CD14-positive monocyte (primary cell): ENCODE data around the gene BUD23. TPM values are rescaled to one million over a fixed set of nuclear protein-coding genes. Genes with fewer than 3 reads are reported as not detected.
A peak's percentile ranks its signal among the peaks of the same experiment; 100 is the strongest.

Experiments used
- DNase-seq, 3 donors: peaks; one replicate each; pipeline ENCODE4 v3.0.0-alpha.2; 2011 to 2022
- H2AFZ ChIP-seq: 2 replicates; pipeline ENCODE4 v1.6.0; 2012; ENCODE audit warnings: mild to moderate bottlenecking, low read depth, low read length, inconsistent platforms; ENCODE audit not compliant: insufficient read depth, poor library complexity, severe bottlenecking
- H3K27ac ChIP-seq, 2 donors: 1 replicate in 1 of 2; 2 replicates in 1 of 2; pipeline ENCODE4 v1.5.1; 2012 to 2013; ENCODE audit warnings: low read length in 2 of 2, control low read depth in 1 of 2, inconsistent platforms in 1 of 2, low read depth in 1 of 2, mild to moderate bottlenecking in 1 of 2
- H3K27me3 ChIP-seq, 2 donors: one replicate each; pipeline versions ENCODE4 v1.6.0 to v1.6.1; 2011 to 2013; ENCODE audit warnings: low read length in 2 of 2; ENCODE audit not compliant: control insufficient read depth in 2 of 2, insufficient read depth in 2 of 2
- H3K36me3 ChIP-seq, 2 donors: replicated peaks in 1 of 2; 1 replicate in 1 of 2; 2 replicates in 1 of 2; pipeline versions ENCODE4 v1.5.1 to v1.6.1; 2012 to 2013; ENCODE audit warnings: low read length in 2 of 2, control low read depth in 1 of 2, inconsistent platforms in 1 of 2, mild to moderate bottlenecking in 1 of 2; ENCODE audit not compliant: insufficient read depth in 2 of 2, control insufficient read depth in 1 of 2
- H3K4me1 ChIP-seq, 2 donors: 1 replicate in 1 of 2; 2 replicates in 1 of 2; pipeline versions ENCODE4 v1.5.1 to v1.6.1; 2012 to 2013; ENCODE audit warnings: low read length in 2 of 2, control low read depth in 1 of 2, inconsistent platforms in 1 of 2, mild to moderate bottlenecking in 1 of 2, moderate library complexity in 1 of 2; ENCODE audit not compliant: insufficient read depth in 2 of 2, control insufficient read depth in 1 of 2
- H3K4me2 ChIP-seq: replicated peaks from 2 replicates; pipeline ENCODE3; 2012; ENCODE audit warnings: low read length, moderate library complexity, mild to moderate bottlenecking; ENCODE audit not compliant: poor library complexity, severe bottlenecking; ENCODE audit errors: extremely low read depth
- H3K4me3 ChIP-seq, 3 experiments: fragments of 200-600 bp in 1 of 3; sonication (generic) in 1 of 3; replicated peaks in 1 of 3; 1 replicate in 2 of 3; 2 replicates in 1 of 3; pipeline ENCODE4 v1.5.1; 2011 to 2013; ENCODE audit warnings: low read length in 3 of 3, mild to moderate bottlenecking in 3 of 3, control low read depth in 2 of 3, low read depth in 2 of 3, inconsistent platforms in 1 of 3, moderate library complexity in 1 of 3
- H3K79me2 ChIP-seq: 2 replicates; pipeline ENCODE4 v1.6.0; 2012; ENCODE audit warnings: mild to moderate bottlenecking, control low read depth, inconsistent platforms, low read length, moderate library complexity; ENCODE audit not compliant: insufficient read depth
- H3K9ac ChIP-seq: 2 replicates; pipeline ENCODE4 v1.6.0; 2017; ENCODE audit warnings: low read length, mild to moderate bottlenecking; ENCODE audit not compliant: insufficient read depth, poor library complexity, severe bottlenecking
- H3K9me3 ChIP-seq, 2 donors: replicated peaks in 1 of 2; 1 replicate in 1 of 2; 2 replicates in 1 of 2; pipeline versions ENCODE4 v1.5.1 to v1.6.1; 2012 to 2013; ENCODE audit warnings: low read length in 2 of 2, control low read depth in 1 of 2; ENCODE audit not compliant: control insufficient read depth in 1 of 2, insufficient read depth in 1 of 2
- H4K20me1 ChIP-seq: 2 replicates; pipeline ENCODE4 v1.6.0; 2012; ENCODE audit warnings: mild to moderate bottlenecking, low read length, control low read depth, moderate library complexity; ENCODE audit not compliant: insufficient read depth
- H3K27ac Mint-ChIP-seq, 7 donors: one replicate each; pipeline ENCODE4 v1.8.0; 2020; ENCODE audit warnings: mild to moderate bottlenecking in 7 of 7, mixed read lengths in 7 of 7, moderate library complexity in 6 of 7, inconsistent platforms in 2 of 7
- H3K27me3 Mint-ChIP-seq, 3 donors: one replicate each; pipeline ENCODE4 v1.8.0; 2021 to 2022; ENCODE audit warnings: low read depth in 3 of 3, mild to moderate bottlenecking in 3 of 3, mixed read lengths in 3 of 3, moderate library complexity in 3 of 3, inconsistent platforms in 1 of 3
- H3K36me3 Mint-ChIP-seq, 2 donors: one replicate each; pipeline ENCODE4 v1.8.0; 2020; ENCODE audit warnings: mixed read lengths in 2 of 2, inconsistent platforms in 1 of 2, mild to moderate bottlenecking in 1 of 2
- H3K4me1 Mint-ChIP-seq: one replicate; pipeline ENCODE4 v1.8.0; 2020; ENCODE audit warnings: mild to moderate bottlenecking, mixed read lengths
- H3K4me3 Mint-ChIP-seq, 2 donors: one replicate each; pipeline ENCODE4 v1.8.0; 2020; ENCODE audit warnings: mild to moderate bottlenecking in 2 of 2, mixed read lengths in 2 of 2, moderate library complexity in 1 of 2
- H3K9me3 Mint-ChIP-seq, 7 donors: one replicate each; pipeline ENCODE4 v1.8.0; 2020 to 2022; ENCODE audit warnings: mixed read lengths in 7 of 7, mild to moderate bottlenecking in 6 of 7, moderate library complexity in 6 of 7, inconsistent platforms in 2 of 7
- WGBS: methylation state at CpG from one replicate; pipeline ENCODE4 v1.1.5; 2013; ENCODE audit warnings: missing lambda C conversion rate; ENCODE audit not compliant: insufficient coverage; 5-methylcytosine and 5-hydroxymethylcytosine counted together
- intact Hi-C, 2 donors: fragments of 100-400 bp; cut with micrococcal nuclease; formaldehyde crosslinking; loops; one replicate each; pipeline versions ENCODE4 v1.15.0 to v1.15.1; 2023
- polyA plus RNA-seq, 3 donors: library from polyadenylated mRNA; depleted of rRNA in 1 of 3; unstranded in 2 of 3; stranded (reverse) in 1 of 3; fragments of 300-500 nt in 2 of 3; fragments of >200 nt in 1 of 3; fragmentation: Illumina TruSeq in 2 of 3; gene quantifications; 1 replicate in 2 of 3; 2 replicates in 1 of 3; pipeline ENCODE4 v1.2.3, GENCODE V29; 2012 to 2021
- TF ChIP-seq, protein P1 (sequence below): fragments of 200-600 bp; IDR thresholded peaks from one replicate; pipeline ENCODE4 v1.8.0; 2022; ENCODE audit warnings: antibody characterized with exemption, mild to moderate bottlenecking

Gene BUD23
- polyA plus RNA-seq, 3 donors: 44.5 to 51.9 (median 51.1) TPM

DNA sequence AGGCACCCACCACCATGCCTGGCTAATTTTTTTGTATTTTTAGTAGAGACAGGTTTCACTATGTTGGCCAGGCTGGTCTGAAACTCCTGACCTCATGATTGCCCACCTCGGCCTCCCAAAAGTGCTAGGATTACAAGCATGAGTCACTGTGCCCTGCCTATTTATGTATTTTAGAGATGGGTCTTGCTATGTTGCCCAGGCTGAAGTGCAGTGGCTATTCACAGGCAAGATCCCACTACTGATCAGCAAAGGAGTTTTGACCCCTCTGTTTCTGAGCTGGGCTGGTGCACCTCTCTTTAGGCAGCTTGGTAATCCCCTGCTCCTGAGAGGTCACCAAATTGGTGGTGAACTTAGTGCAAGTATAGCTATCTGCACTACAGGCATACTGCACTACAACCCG, 49.0 kb downstream of the BUD23 start:
- no peak overlapping the region for H3K4me3 ChIP-seq
- H3K27ac Mint-ChIP-seq: no peak overlapping the region
- no peak overlapping the region for H2AFZ ChIP-seq
- H3K27ac ChIP-seq: no peak overlapping the region
- H3K27me3 Mint-ChIP-seq: peaks cover 30 to 64% (median 55%) of the 10 kb centered on the region in 3 donors
- peaks cover 0 to 7% of the 10 kb centered on the region in 2 donors for H3K9me3 ChIP-seq
- H3K4me2 ChIP-seq: no peak overlapping the region
- H3K79me2 ChIP-seq: peaks cover 3% of the 10 kb centered on the region
- H3K9ac ChIP-seq: no peak overlapping the region
- peaks cover 24% of the 10 kb centered on the region for H3K4me1 Mint-ChIP-seq
- peaks cover 7 to 25% of the 10 kb centered on the region in 2 donors for H3K27me3 ChIP-seq
- intact Hi-C loops: loop anchor here in 1 of 2 donors (5.0 to 10.0 kb wide), 2 partner anchors 122 to 210 kb away; partner anchors contain the start of gene BAZ1B
- TF ChIP-seq, protein P1, sequence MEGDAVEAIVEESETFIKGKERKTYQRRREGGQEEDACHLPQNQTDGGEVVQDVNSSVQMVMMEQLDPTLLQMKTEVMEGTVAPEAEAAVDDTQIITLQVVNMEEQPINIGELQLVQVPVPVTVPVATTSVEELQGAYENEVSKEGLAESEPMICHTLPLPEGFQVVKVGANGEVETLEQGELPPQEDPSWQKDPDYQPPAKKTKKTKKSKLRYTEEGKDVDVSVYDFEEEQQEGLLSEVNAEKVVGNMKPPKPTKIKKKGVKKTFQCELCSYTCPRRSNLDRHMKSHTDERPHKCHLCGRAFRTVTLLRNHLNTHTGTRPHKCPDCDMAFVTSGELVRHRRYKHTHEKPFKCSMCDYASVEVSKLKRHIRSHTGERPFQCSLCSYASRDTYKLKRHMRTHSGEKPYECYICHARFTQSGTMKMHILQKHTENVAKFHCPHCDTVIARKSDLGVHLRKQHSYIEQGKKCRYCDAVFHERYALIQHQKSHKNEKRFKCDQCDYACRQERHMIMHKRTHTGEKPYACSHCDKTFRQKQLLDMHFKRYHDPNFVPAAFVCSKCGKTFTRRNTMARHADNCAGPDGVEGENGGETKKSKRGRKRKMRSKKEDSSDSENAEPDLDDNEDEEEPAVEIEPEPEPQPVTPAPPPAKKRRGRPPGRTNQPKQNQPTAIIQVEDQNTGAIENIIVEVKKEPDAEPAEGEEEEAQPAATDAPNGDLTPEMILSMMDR: no peak
- peaks cover 11 to 20% of the 10 kb centered on the region in 2 donors for H3K36me3 Mint-ChIP-seq
- H3K9me3 Mint-ChIP-seq: peaks cover 1 to 11% (median 5%) of the 10 kb centered on the region in 7 donors
- H3K4me1 ChIP-seq: peaks cover 15 to 27% of the 10 kb centered on the region in 2 donors
- 88% methylated on average over 1 of the region's 2 CpGs for WGBS
- no peak overlapping the region for H3K4me3 Mint-ChIP-seq
- H4K20me1 ChIP-seq: peaks cover 6% of the 10 kb centered on the region
- peaks cover 13 to 14% of the 10 kb centered on the region in 2 donors for H3K36me3 ChIP-seq
- DNase-seq: no peak

DNA sequence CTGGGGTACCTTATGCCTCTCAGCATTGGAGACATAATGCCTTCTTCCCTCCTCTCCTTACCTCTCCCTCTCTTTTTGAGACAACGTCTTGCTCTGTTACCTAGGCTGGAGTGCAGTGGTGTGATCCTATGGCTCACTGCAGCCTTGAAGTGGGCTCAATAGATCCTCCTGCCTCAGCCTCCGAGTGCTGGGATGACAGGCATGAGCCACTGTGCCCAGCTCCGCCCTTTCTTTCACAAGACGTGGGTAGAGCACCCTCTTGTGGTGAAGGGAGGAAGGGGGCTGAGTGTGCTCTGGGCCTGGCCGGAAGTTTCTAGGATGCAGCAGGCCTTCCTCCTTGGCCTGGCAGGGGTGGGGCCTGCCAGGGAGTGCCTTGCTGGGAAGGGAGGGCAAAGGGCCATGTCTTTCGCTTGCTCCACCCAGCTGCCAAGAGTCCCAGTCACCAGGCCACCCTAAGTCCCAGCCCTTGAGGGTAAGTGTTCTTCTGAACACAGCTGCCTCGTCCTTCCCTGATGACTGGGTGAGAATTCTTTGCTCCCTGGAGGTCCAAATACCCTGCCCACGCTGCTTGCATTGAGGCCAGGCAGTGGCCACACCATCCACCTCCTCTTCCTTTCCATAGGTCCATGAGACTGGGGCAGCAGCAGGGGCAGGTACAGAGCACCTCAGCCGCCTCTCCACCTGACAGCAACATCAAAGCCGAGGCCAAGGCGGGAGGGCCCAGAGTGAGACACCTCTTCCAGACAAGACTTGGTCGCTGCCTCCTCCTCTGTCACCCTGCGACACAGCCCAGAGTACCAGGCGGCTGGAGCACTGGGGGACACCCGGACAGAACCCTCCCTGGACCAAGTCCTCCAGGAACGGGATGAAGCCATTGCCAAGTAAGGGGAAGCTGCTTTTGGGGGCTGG, 51.5 kb downstream of the BUD23 start:
- peak; percentile 67 to 88 (median 87) for DNase-seq
- H3K36me3 Mint-ChIP-seq: peaks cover 12 to 23% of the 10 kb centered on the region in 2 donors
- intact Hi-C loops: loop anchor here (5.0 to 10.0 kb wide), 3 partner anchors 53 to 213 kb away; partner anchors contain the start of genes BUD23 (in 2 of the 2), DNAJC30 (in 2 of the 2) and BAZ1B (in 1 of the 2)
- peaks cover 12% of the 10 kb centered on the region for H4K20me1 ChIP-seq
- peaks cover 0 to 7% of the 10 kb centered on the region in 2 donors for H3K9me3 ChIP-seq
- no peak overlapping the region for H3K9ac ChIP-seq
- peaks cover 13 to 15% of the 10 kb centered on the region in 2 donors for H3K36me3 ChIP-seq
- H3K4me3 ChIP-seq: no peak overlapping the region
- H3K27me3 ChIP-seq: peaks cover 0 to 13% of the 10 kb centered on the region in 2 donors
- TF ChIP-seq, protein P1: peak; percentile 84
- no peak overlapping the region for H3K4me2 ChIP-seq
- no peak overlapping the region for H2AFZ ChIP-seq
- peaks cover 17 to 47% (median 37%) of the 10 kb centered on the region in 3 donors for H3K27me3 Mint-ChIP-seq
- no peak overlapping the region for H3K4me3 Mint-ChIP-seq
- H3K4me1 ChIP-seq: peaks cover 30 to 47% of the 10 kb centered on the region in 2 donors
- H3K27ac ChIP-seq: peak overlapping the region; percentile 41 to 47
- H3K79me2 ChIP-seq: peaks cover 5% of the 10 kb centered on the region
- H3K27ac Mint-ChIP-seq: peak overlapping the region; percentile 6 to 89 (median 82)
- H3K4me1 Mint-ChIP-seq: peaks cover 30% of the 10 kb centered on the region
- 46% methylated on average over 6 of the region's 16 CpGs for WGBS
- peaks cover 0 to 11% (median 5%) of the 10 kb centered on the region in 7 donors for H3K9me3 Mint-ChIP-seq
